IPS-NIHi7 (cell line): ENCODE measurements around the gene TMEM81.
A peak's percentile ranks its signal among the peaks of the same experiment; 100 is the strongest.

Experiments used
- DNase-seq: peaks from one replicate; pipeline ENCODE4 v3.0.0; 2012; ENCODE audit warnings: mixed read lengths; ENCODE audit errors: extremely low spot score

TMEM81 gene

GRCh38 chr1:205076245-205076761 lies 8.0 kb downstream of the TMEM81 start:
- no peak for DNase-seq

DNA sequence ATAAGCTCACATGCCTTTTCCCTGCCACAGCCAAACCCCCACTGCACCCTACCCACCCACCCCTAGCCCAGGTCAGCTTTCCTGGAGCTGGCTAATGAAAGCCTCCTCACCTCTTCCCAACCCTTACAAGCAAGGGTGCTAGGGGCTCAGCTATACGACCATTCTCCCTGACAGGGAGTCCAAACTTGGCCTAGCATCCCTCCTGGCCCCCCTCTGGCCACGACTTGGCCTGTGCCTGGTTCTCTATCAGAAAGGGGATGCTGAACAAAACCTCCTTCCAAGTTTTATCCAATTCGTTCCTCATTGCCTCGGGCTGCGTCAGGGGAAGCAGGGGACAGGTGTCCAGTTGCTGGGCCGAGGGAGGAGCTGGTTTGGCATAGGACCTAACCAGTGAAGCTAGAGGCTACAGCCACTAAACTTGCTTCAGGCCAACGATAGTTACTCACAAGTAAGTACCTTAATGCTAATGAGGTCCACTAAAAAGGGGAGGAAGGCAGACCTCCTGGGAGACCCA lies 8.6 kb downstream of the TMEM81 start:
- no peak for DNase-seq

DNA sequence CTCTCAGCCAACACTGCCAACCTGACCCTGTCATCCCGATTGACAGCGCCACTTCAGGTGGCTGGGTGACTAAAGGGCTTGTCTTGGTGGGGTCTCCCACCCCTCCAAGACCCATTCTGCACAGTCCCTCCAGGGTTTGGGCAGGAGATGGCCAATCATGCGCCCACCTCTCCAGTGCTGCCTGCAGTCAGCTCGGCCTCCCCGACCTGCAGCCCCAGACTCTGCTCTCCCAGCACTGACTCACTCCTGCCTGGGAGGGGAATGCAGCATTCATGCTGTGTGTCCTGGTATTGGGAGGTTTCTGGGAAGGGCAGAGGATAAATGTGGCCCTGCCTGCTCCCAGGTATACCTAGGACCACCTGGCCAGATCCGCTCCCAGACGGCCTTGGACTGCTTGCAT lies 9.7 kb downstream of the TMEM81 start:
- peak; percentile 32 for DNase-seq

GRCh38 chr1:205074084-205074483 lies 10.2 kb downstream of the TMEM81 start:
- DNase-seq, result no peak

- no peak for DNase-seq
Measured at GRCh38 chr1:205073511-205073910, 10.7 kb downstream of the TMEM81 start.

DNA sequence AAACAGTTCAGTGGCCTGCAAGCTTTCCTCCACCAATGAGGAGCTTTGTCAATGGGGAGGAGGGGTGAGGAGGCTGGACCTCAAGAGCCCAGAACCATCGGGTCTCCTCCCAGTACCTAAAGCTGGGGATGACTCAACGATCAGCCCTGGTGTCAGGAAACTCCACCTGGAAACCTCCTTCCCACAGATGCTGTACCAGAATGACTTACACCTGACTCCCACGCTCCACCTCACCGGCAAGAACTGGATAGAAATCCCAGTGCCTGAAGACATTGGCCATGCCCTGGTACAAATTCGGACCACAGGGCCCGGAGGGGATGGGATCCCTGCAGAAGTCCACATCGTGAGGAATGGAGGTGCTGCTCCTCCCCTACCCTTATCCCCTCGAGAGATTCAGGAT lies 11.4 kb downstream of the TMEM81 start:
- no peak for DNase-seq

DNA sequence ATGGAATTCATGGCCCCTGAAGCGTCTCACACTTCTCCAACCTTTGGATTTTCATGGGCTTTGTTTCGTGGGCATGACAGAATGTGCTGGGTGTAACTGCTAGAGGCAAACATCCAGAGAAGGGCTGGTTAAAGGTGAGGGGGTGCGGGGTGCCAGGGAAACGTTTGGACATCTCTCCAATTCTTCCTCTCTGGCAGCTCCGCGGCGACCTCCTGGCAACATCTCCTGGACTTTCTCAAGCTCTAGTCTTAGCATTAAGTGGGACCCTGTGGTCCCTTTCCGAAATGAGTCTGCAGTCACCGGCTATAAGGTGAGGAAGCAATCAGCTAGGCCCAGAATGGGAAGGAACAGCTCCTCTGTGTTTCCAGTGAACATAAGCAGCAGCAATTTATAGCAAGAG lies 12.0 kb downstream of the TMEM81 start:
- DNase-seq, result no peak

DNA sequence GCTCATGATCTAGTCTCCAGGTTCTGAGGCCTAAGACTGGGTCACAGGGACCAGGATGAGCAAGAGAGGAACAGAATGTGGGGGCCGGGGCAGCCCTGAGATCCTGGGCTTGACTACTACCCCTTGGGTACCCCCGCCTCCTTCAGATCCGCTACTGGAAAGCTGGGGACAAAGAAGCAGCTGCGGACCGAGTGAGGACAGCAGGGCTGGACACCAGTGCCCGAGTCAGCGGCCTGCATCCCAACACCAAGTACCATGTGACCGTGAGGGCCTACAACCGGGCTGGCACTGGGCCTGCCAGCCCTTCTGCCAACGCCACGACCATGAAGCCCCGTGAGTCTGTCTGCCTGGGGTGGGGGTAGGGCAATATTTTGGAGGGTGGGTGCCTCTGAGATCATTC lies 12.5 kb downstream of the TMEM81 start:
- no peak for DNase-seq

DNA sequence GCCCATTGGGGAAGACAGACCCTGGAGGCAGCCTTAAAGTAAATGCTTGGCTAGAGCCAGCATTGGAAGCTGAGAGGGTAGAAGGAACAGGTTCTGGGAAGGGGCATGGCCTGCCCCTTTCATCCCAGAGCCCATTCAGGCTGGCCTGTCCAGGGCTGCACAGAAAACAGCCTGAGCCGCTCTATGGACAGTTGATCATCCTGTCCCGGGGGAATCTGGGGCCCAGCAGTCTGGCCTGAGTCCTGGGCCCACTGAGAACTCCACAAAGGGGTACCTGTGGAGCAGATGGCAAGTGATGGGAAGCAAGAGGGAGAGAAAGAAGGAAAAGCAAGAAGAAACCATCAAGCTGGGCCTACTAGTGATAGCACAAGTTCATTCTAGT lies 13.2 kb downstream of the TMEM81 start:
- no peak for DNase-seq

GRCh38 chr1:205069371-205070125 lies 14.7 kb downstream of the TMEM81 start:
- DNase-seq, result no peak

- DNase-seq, result no peak
Measured at GRCh38 chr1:205068457-205069040, 15.7 kb downstream of the TMEM81 start.

DNA sequence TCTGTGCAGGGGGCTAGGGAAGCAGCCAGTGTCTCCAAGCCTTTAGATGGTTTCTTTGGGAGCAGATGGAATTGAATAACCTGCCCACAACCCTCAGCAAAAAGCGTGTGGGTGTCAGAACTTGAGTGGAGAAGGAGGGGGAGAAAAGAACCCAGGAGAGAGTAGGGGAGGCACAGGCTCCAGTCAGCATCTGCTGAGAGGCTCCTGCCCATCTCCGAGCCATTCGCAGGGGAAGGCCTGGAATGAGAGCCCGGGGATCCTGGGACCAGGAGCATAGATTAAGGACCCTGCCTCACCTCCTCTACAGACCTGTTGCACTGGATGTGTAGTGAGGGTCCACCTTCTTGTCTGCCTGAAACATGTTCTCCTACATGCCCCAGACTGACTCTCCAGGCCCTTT lies 16.3 kb downstream of the TMEM81 start:
- no peak for DNase-seq

- no peak for DNase-seq
Measured at GRCh38 chr1:205067031-205067430, 17.2 kb downstream of the TMEM81 start.

- peak; percentile 50 for DNase-seq
Measured at GRCh38 chr1:205066141-205066818, 18.0 kb downstream of the TMEM81 start.

DNA sequence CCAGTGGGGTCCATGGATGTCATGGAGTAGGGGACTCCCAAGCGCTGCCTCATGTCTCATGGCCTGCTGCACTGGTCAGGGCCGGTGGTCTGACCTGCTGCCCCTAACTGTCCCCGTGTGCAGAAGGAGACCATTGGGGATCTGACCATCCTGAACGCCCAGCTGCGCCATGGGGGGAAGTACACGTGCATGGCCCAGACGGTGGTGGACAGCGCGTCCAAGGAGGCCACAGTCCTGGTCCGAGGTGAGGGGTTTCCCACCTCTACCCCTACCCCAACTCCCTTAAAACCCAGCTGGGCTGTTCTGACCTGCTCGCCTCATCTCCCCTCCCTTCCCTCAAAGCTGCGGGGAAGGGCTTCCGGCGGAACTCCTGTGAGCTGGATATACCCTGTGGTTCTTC lies 18.6 kb downstream of the TMEM81 start:
- DNase-seq, result no peak

GRCh38 chr1:205064741-205065316 lies 19.4 kb downstream of the TMEM81 start:
- DNase-seq, result no peak

- DNase-seq, result no peak
Measured at GRCh38 chr1:205064301-205064700, 20.0 kb downstream of the TMEM81 start.

- DNase-seq, result no peak
Measured at GRCh38 chr1:205062895-205063294, 21.4 kb downstream of the TMEM81 start.

GRCh38 chr1:205062319-205062718 lies 21.9 kb downstream of the TMEM81 start:
- DNase-seq, result no peak

GRCh38 chr1:205061665-205062069 lies 22.6 kb downstream of the TMEM81 start:
- DNase-seq, result peak; percentile 93

DNA sequence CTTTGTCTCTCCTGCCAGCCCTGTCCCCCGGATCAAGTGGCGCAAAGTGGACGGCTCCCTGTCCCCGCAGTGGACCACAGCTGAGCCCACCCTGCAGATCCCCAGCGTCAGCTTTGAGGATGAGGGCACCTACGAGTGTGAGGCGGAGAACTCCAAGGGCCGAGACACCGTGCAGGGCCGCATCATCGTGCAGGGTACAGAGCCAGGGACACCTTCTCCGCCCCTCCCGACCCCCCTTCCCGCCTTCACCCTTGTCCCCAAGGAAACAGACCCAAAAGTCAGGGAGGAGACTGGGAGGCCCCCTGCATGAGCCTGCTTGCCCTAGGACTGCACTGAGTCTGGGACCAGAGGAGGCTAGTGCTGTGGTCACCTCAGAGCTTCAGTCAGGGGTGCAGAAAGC lies 23.0 kb downstream of the TMEM81 start:
- DNase-seq, result no peak

DNA sequence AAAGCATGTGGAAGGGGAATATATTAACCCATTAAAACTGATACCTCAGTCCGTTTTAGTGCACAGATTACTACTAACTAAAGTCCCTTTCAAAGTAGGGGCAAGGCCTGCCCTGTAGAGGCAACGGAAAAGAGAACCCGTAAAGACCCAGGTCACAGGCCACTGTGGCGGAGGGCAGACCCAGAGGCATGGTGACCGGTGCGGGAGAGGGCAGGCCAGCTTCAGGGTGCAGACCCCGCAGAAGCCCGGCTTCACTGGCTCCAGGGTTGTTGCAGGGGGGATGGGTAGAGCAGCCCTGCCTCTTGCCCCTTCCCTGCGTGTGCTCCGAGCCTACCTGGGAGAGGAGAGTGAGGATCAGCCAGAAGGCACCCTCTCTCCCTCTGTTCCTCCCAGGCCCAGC lies 23.5 kb downstream of the TMEM81 start:
- DNase-seq, result no peak
